ENCODE results near the gene ZCCHC7. TPM values are rescaled to one million over a fixed set of nuclear protein-coding genes. Genes with fewer than 3 reads are reported as not detected.

ZCCHC7 gene
- total and polyA plus RNA-seq, 4 donors, result 7.7 to 28.0 (median 12.6) TPM

DNA sequence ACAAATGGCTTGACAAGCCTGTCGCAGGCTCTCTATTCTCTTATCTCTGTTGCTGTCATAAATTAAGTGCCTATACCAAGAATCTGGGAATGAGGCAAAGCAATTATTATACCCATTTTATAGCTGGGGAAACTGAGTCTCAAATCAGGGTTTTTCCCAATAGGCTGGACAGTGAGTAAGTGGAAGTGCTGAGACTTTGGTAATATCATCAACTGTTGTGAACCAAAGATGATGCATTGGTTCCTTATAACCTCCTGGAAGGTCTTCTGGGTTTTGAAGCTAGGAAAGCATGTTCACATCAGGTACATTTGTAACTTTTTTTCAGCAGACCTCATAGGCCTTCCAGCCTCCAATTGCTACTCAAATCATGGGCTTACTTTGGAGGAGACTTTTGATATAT lies 25.6 kb upstream of the ZCCHC7 start:
- Histone ChIP-seq H3K36me3 (ENCODE audit: control insufficient read depth in 4 of 4, insufficient read depth in 4 of 4, low read length in 4 of 4) (no peaks in the 10 kb centered on the region), H3K27me3 (ENCODE audit: control insufficient read depth in 3 of 3, insufficient read depth in 3 of 3, low read length in 2 of 3) (no peaks in the 10 kb centered on the region), H3K27ac (ENCODE audit: low read depth in 1 of 2, low read length in 1 of 2) (no peak overlapping the region), H3K4me3 (no peak overlapping the region), H3K4me1 (ENCODE audit: control insufficient read depth in 5 of 5, insufficient read depth in 5 of 5, low read length in 5 of 5) (no peaks in the 10 kb centered on the region), H3K9ac (ENCODE audit: insufficient read depth in 1 of 2, low read length in 2 of 2) (no peak overlapping the region), H3K9me3 (ENCODE audit: control insufficient read depth in 4 of 4, insufficient read depth in 3 of 4, low read length in 3 of 4) (no peaks in the 10 kb centered on the region)
- TF ChIP-seq, protein P1, sequence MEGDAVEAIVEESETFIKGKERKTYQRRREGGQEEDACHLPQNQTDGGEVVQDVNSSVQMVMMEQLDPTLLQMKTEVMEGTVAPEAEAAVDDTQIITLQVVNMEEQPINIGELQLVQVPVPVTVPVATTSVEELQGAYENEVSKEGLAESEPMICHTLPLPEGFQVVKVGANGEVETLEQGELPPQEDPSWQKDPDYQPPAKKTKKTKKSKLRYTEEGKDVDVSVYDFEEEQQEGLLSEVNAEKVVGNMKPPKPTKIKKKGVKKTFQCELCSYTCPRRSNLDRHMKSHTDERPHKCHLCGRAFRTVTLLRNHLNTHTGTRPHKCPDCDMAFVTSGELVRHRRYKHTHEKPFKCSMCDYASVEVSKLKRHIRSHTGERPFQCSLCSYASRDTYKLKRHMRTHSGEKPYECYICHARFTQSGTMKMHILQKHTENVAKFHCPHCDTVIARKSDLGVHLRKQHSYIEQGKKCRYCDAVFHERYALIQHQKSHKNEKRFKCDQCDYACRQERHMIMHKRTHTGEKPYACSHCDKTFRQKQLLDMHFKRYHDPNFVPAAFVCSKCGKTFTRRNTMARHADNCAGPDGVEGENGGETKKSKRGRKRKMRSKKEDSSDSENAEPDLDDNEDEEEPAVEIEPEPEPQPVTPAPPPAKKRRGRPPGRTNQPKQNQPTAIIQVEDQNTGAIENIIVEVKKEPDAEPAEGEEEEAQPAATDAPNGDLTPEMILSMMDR (IDR thresholded peaks at IDR 0.05; ENCODE audit: control extremely low read depth, extremely low read depth), result no peak
- no peak for DNase-seq
- 79 to 82% methylated on average over 1 of the region's 1 CpG for WGBS, 2 donors
- ATAC-seq (ENCODE audit: insufficient read depth, low FRiP score), result no peak

- no peaks in the 10 kb centered on the region for H3K4me1 ChIP-seq (ENCODE audit: control insufficient read depth in 5 of 5, insufficient read depth in 5 of 5, low read length in 5 of 5)
- H3K27me3 ChIP-seq (ENCODE audit: control insufficient read depth in 3 of 3, insufficient read depth in 3 of 3, low read length in 2 of 3), result no peaks in the 10 kb centered on the region
- no peak overlapping the region for H3K27ac ChIP-seq (ENCODE audit: low read depth in 1 of 2, low read length in 1 of 2)
- H3K9ac ChIP-seq (ENCODE audit: insufficient read depth in 1 of 2, low read length in 2 of 2), result no peak overlapping the region
- H3K4me3 ChIP-seq, result no peak overlapping the region
- H3K9me3 ChIP-seq (ENCODE audit: control insufficient read depth in 4 of 4, insufficient read depth in 3 of 4, low read length in 3 of 4), result peaks cover 0 to 2% (median 0%) of the 10 kb centered on the region in 4 donors
- DNase-seq (no peak), ATAC-seq (ENCODE audit: insufficient read depth, low FRiP score) (no peak)
- TF ChIP-seq, protein P1 (IDR thresholded peaks at IDR 0.05; ENCODE audit: control extremely low read depth, extremely low read depth), result no peak
- WGBS, 2 donors, result 88 to 92% methylated on average over 4 of the region's 4 CpGs
- peaks cover 0 to 1% (median 0%) of the 10 kb centered on the region in 4 donors for H3K36me3 ChIP-seq (ENCODE audit: control insufficient read depth in 4 of 4, insufficient read depth in 4 of 4, low read length in 4 of 4)
Observed at GRCh38 chr9:37096628-37097027, 23.7 kb upstream of the ZCCHC7 start.

- 89 to 92% methylated on average over 1 of the region's 1 CpG for WGBS, 2 donors
- H3K4me3 ChIP-seq, result no peak overlapping the region
- ATAC-seq (ENCODE audit: insufficient read depth, low FRiP score), result no peak
- peaks cover 0 to 2% (median 0%) of the 10 kb centered on the region in 4 donors for H3K9me3 ChIP-seq (ENCODE audit: control insufficient read depth in 4 of 4, insufficient read depth in 3 of 4, low read length in 3 of 4)
- no peak for DNase-seq
- H3K27ac ChIP-seq (ENCODE audit: low read depth in 1 of 2, low read length in 1 of 2), result no peak overlapping the region
- TF ChIP-seq, protein P1 (IDR thresholded peaks at IDR 0.05; ENCODE audit: control extremely low read depth, extremely low read depth), result no peak
- peaks cover 0 to 1% (median 0%) of the 10 kb centered on the region in 4 donors for H3K36me3 ChIP-seq (ENCODE audit: control insufficient read depth in 4 of 4, insufficient read depth in 4 of 4, low read length in 4 of 4)
- no peaks in the 10 kb centered on the region for H3K27me3 ChIP-seq (ENCODE audit: control insufficient read depth in 3 of 3, insufficient read depth in 3 of 3, low read length in 2 of 3)
- peaks cover 0 to 2% (median 0%) of the 10 kb centered on the region in 5 donors for H3K4me1 ChIP-seq (ENCODE audit: control insufficient read depth in 5 of 5, insufficient read depth in 5 of 5, low read length in 5 of 5)
- no peak overlapping the region for H3K9ac ChIP-seq (ENCODE audit: insufficient read depth in 1 of 2, low read length in 2 of 2)
Observed at GRCh38 chr9:37097294-37097693, 23.1 kb upstream of the ZCCHC7 start.

GRCh38 chr9:37100327-37100726 lies 20.0 kb upstream of the ZCCHC7 start:
- ATAC-seq (ENCODE audit: insufficient read depth, low FRiP score) (no peak), DNase-seq (no peak)
- Histone ChIP-seq H3K27me3 (ENCODE audit: control insufficient read depth in 3 of 3, insufficient read depth in 3 of 3, low read length in 2 of 3) (no peaks in the 10 kb centered on the region), H3K4me3 (no peak overlapping the region), H3K36me3 (ENCODE audit: control insufficient read depth in 4 of 4, insufficient read depth in 4 of 4, low read length in 4 of 4) (peaks cover 0 to 1% (median 0%) of the 10 kb centered on the region in 4 donors), H3K9ac (ENCODE audit: insufficient read depth in 1 of 2, low read length in 2 of 2) (no peak overlapping the region), H3K4me1 (ENCODE audit: control insufficient read depth in 5 of 5, insufficient read depth in 5 of 5, low read length in 5 of 5) (peaks cover 0 to 8% (median 0%) of the 10 kb centered on the region in 5 donors), H3K9me3 (ENCODE audit: control insufficient read depth in 4 of 4, insufficient read depth in 3 of 4, low read length in 3 of 4) (peaks cover 0 to 2% (median 0%) of the 10 kb centered on the region in 4 donors), H3K27ac (ENCODE audit: low read depth in 1 of 2, low read length in 1 of 2) (no peak overlapping the region)
- WGBS, 2 donors, result 43 to 67% methylated on average over 2 of the region's 2 CpGs
- TF ChIP-seq, protein P1 (IDR thresholded peaks at IDR 0.05; ENCODE audit: control extremely low read depth, extremely low read depth), result no peak

All from lung (tissue), 12 donors.